HEK293 (cell line): ENCODE measurements around the gene MYO5C.
A peak's percentile ranks its signal among the peaks of the same experiment; 100 is the strongest.

Source experiments
- BCL6B ChIP-seq: fragments of 450-650 bp; formaldehyde crosslinking; IDR thresholded peaks from 2 replicates; pipeline ENCODE4 v1.5.1; 2017; ENCODE audit warnings: missing biosample characterization, missing genetic modification characterization
- CTCF ChIP-seq: fragments of 450-650 bp; formaldehyde crosslinking; IDR thresholded peaks from 2 replicates; pipeline ENCODE4 v1.5.1; 2016; ENCODE audit warnings: missing biosample characterization, missing genetic modification characterization
- GLIS2 ChIP-seq: fragments of 450-650 bp; formaldehyde crosslinking; IDR thresholded peaks from 2 replicates; pipeline ENCODE4 v1.5.1; 2016; ENCODE audit warnings: missing biosample characterization, missing genetic modification characterization
- HOXA7 ChIP-seq: sonication (generic); formaldehyde crosslinking; IDR thresholded peaks from 2 replicates; pipeline ENCODE4 v1.8.1; 2022; ENCODE audit warnings: missing genetic modification reagents, borderline replicate concordance
- KLF10 ChIP-seq: fragments of 450-650 bp; IDR thresholded peaks from 2 replicates; pipeline ENCODE4 v1.5.1; 2018; ENCODE audit warnings: missing biosample characterization, mild to moderate bottlenecking, missing genetic modification characterization
- KLF9 ChIP-seq: fragments of 450-650 bp; formaldehyde crosslinking; IDR thresholded peaks from 2 replicates; pipeline ENCODE4 v1.5.1; 2016; ENCODE audit warnings: missing biosample characterization, missing genetic modification characterization, low read depth
- MYNN ChIP-seq: fragments of 450-650 bp; formaldehyde crosslinking; IDR thresholded peaks from 2 replicates; pipeline ENCODE4 v1.5.1; 2016; ENCODE audit warnings: missing biosample characterization, missing genetic modification characterization, borderline replicate concordance
- SCRT2 ChIP-seq: fragments of 450-650 bp; formaldehyde crosslinking; IDR thresholded peaks from 2 replicates; pipeline ENCODE4 v1.5.1; 2016; ENCODE audit warnings: missing biosample characterization, missing genetic modification characterization
- SP7 ChIP-seq: fragments of 450-650 bp; formaldehyde crosslinking; IDR thresholded peaks from 2 replicates; pipeline ENCODE4 v1.5.1; 2016; ENCODE audit warnings: missing biosample characterization, missing genetic modification characterization
- TCF7L2 ChIP-seq: IDR thresholded peaks from 2 replicates; pipeline ENCODE4 v1.6.1; 2011; ENCODE audit warnings: low read depth, mild to moderate bottlenecking, inconsistent platforms, low read length, moderate library complexity, borderline replicate concordance
- ZBTB48 ChIP-seq: fragments of 450-650 bp; formaldehyde crosslinking; IDR thresholded peaks from 2 replicates; pipeline ENCODE4 v1.5.1; 2016; ENCODE audit warnings: missing biosample characterization, missing genetic modification characterization
- ZFP41 ChIP-seq: fragments of 450-650 bp; formaldehyde crosslinking; IDR thresholded peaks from 2 replicates; pipeline ENCODE4 v1.5.1; 2016; ENCODE audit warnings: missing biosample characterization, missing genetic modification characterization, borderline replicate concordance
- ZFP69B ChIP-seq: fragments of 450-650 bp; formaldehyde crosslinking; IDR thresholded peaks from 2 replicates; pipeline ENCODE4 v1.5.1; 2016; ENCODE audit warnings: missing biosample characterization, missing genetic modification characterization
- ZIC2 ChIP-seq: fragments of 450-650 bp; formaldehyde crosslinking; IDR thresholded peaks from 2 replicates; pipeline ENCODE4 v1.5.1; 2016; ENCODE audit warnings: missing biosample characterization, missing genetic modification characterization
- ZNF169 ChIP-seq: fragments of 450-650 bp; formaldehyde crosslinking; IDR thresholded peaks from 2 replicates; pipeline ENCODE4 v1.5.1; 2016; ENCODE audit warnings: missing biosample characterization, missing genetic modification characterization
- ZNF19 ChIP-seq: fragments of 450-650 bp; formaldehyde crosslinking; IDR thresholded peaks from 2 replicates; pipeline ENCODE4; 2016; ENCODE audit warnings: missing biosample characterization, missing genetic modification characterization, low read depth
- ZNF23 ChIP-seq: fragments of 450-650 bp; formaldehyde crosslinking; IDR thresholded peaks from 2 replicates; pipeline ENCODE4 v1.5.1; 2016; ENCODE audit warnings: missing biosample characterization, missing genetic modification characterization, borderline replicate concordance
- ZNF302 ChIP-seq: fragments of 450-650 bp; formaldehyde crosslinking; IDR thresholded peaks from 2 replicates; pipeline ENCODE4 v1.5.1; 2016; ENCODE audit warnings: missing biosample characterization, missing genetic modification characterization, low read depth
- ZNF341 ChIP-seq: fragments of 450-650 bp; formaldehyde crosslinking; IDR thresholded peaks from 2 replicates; pipeline ENCODE4; 2016; ENCODE audit warnings: low read depth, missing biosample characterization, missing genetic modification characterization
- ZNF473 ChIP-seq: fragments of 450-650 bp; formaldehyde crosslinking; IDR thresholded peaks from 2 replicates; pipeline ENCODE4 v1.5.1; 2017; ENCODE audit warnings: missing biosample characterization, missing genetic modification characterization
- ZNF555 ChIP-seq: fragments of 450-650 bp; formaldehyde crosslinking; conservative IDR thresholded peaks from 2 replicates; pipeline ENCODE4 v1.5.1; 2017; ENCODE audit warnings: missing biosample characterization, mild to moderate bottlenecking, missing genetic modification characterization, inconsistent platforms
- ZNF558 ChIP-seq: fragments of 450-650 bp; formaldehyde crosslinking; IDR thresholded peaks from 2 replicates; pipeline ENCODE4 v1.5.1; 2016; ENCODE audit warnings: missing biosample characterization, missing genetic modification characterization
- ZNF560 ChIP-seq: fragments of 450-650 bp; formaldehyde crosslinking; IDR thresholded peaks from 2 replicates; pipeline ENCODE4 v1.5.1; 2017; ENCODE audit warnings: missing biosample characterization, missing genetic modification characterization, borderline replicate concordance
- ZNF571 ChIP-seq: fragments of 450-650 bp; formaldehyde crosslinking; IDR thresholded peaks from 2 replicates; pipeline ENCODE4 v1.5.0; 2017; ENCODE audit warnings: missing biosample characterization, missing genetic modification characterization
- ZNF580 ChIP-seq: fragments of 450-650 bp; formaldehyde crosslinking; IDR thresholded peaks from 2 replicates; pipeline ENCODE4 v1.5.1; 2016; ENCODE audit warnings: missing biosample characterization, missing genetic modification characterization
- ZNF610 ChIP-seq: fragments of 450-650 bp; formaldehyde crosslinking; IDR thresholded peaks from 2 replicates; pipeline ENCODE4 v1.5.1; 2016; ENCODE audit warnings: missing biosample characterization, missing genetic modification characterization, borderline replicate concordance
- ZNF626 ChIP-seq: fragments of 450-650 bp; sonication (Bioruptor Pico); formaldehyde crosslinking; IDR thresholded peaks from 2 replicates; pipeline ENCODE4 v1.5.1; 2018; ENCODE audit warnings: missing biosample characterization, missing genetic modification characterization, inconsistent platforms
- ZNF792 ChIP-seq: fragments of 450-650 bp; formaldehyde crosslinking; IDR thresholded peaks from 2 replicates; pipeline ENCODE4 v1.5.1; 2016; ENCODE audit warnings: missing biosample characterization, missing genetic modification characterization
- ZNF837 ChIP-seq: fragments of 450-650 bp; formaldehyde crosslinking; IDR thresholded peaks from 2 replicates; pipeline ENCODE4 v1.5.1; 2016; ENCODE audit warnings: missing biosample characterization, missing genetic modification characterization
- TF ChIP-seq, protein P1 (sequence below): fragments of 450-650 bp; formaldehyde crosslinking; conservative IDR thresholded peaks from 2 replicates; pipeline ENCODE4 v1.5.1; 2016; ENCODE audit warnings: low read depth, missing biosample characterization, missing genetic modification characterization

MYO5C gene

GRCh38 chr15:52179278-52180195 lies 116.1 kb downstream of the MYO5C start (continued):
- TF ChIP-seq, protein P1, sequence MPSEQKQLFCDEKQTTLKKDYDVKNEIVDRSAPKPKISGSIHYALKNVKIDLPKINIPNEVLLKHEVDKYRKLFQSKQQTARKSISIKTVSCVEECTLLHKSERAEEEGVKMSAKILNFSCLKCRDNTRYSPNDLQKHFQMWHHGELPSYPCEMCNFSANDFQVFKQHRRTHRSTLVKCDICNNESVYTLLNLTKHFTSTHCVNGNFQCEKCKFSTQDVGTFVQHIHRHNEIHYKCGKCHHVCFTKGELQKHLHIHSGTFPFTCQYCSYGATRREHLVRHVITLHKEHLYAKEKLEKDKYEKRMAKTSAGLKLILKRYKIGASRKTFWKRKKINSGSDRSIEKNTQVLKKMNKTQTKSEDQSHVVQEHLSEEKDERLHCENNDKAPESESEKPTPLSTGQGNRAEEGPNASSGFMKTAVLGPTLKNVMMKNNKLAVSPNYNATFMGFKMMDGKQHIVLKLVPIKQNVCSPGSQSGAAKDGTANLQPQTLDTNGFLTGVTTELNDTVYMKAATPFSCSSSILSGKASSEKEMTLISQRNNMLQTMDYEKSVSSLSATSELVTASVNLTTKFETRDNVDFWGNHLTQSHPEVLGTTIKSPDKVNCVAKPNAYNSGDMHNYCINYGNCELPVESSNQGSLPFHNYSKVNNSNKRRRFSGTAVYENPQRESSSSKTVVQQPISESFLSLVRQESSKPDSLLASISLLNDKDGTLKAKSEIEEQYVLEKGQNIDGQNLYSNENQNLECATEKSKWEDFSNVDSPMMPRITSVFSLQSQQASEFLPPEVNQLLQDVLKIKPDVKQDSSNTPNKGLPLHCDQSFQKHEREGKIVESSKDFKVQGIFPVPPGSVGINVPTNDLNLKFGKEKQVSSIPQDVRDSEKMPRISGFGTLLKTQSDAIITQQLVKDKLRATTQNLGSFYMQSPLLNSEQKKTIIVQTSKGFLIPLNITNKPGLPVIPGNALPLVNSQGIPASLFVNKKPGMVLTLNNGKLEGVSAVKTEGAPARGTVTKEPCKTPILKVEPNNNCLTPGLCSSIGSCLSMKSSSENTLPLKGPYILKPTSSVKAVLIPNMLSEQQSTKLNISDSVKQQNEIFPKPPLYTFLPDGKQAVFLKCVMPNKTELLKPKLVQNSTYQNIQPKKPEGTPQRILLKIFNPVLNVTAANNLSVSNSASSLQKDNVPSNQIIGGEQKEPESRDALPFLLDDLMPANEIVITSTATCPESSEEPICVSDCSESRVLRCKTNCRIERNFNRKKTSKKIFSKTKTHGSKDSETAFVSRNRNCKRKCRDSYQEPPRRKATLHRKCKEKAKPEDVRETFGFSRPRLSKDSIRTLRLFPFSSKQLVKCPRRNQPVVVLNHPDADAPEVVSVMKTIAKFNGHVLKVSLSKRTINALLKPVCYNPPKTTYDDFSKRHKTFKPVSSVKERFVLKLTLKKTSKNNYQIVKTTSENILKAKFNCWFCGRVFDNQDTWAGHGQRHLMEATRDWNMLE (tag by site-specific recombination), result no peak
- TF ChIP-seq ZFP41 (tag by site-specific recombination), result no peak
- no peak for TF ChIP-seq ZBTB48
- no peak for TF ChIP-seq ZNF555
- no peak for TF ChIP-seq BCL6B (tag by site-specific recombination)
- TF ChIP-seq ZNF169 (tag by site-specific recombination), result no peak
- TF ChIP-seq KLF10, result 0 out of 2 replicates have a peak, but pooled peaks have one; percentile 13
- no peak for TF ChIP-seq CTCF (tag by site-specific recombination)
- TF ChIP-seq HOXA7, result no peak
- no peak for TF ChIP-seq ZNF558
- TF ChIP-seq ZNF560 (tag by site-specific recombination), result no peak
- no peak for TF ChIP-seq ZNF626 (tag by site-specific recombination)
- no peak for TF ChIP-seq ZNF23 (tag by site-specific recombination)
- TF ChIP-seq KLF9, result peak; percentile 18; the same call in 1 of the 2 replicates
- peak; percentile 21; the same call in 1 of the 2 replicates for TF ChIP-seq ZNF610 (tag by site-specific recombination)
- no peak for TF ChIP-seq ZNF837 (tag by site-specific recombination)
- TF ChIP-seq GLIS2, result peak; percentile 53
- TF ChIP-seq MYNN (tag by site-specific recombination), result no peak
- no peak for TF ChIP-seq ZNF19 (tag by site-specific recombination)
- no peak for TF ChIP-seq ZNF473
- TF ChIP-seq ZFP69B (tag by site-specific recombination), result no peak
- no peak for TF ChIP-seq ZNF580
- TF ChIP-seq TCF7L2, result no peak
- 0 out of 2 replicates have a peak, but pooled peaks have one; percentile 15 for TF ChIP-seq SP7 (tag by site-specific recombination)
- TF ChIP-seq ZNF302, result no peak
- TF ChIP-seq ZNF571 (tag by site-specific recombination), result no peak
- no peak; the same call in none of the 2 replicates for TF ChIP-seq ZNF341 (tag by site-specific recombination)
- TF ChIP-seq SCRT2, result no peak
- TF ChIP-seq ZIC2 (tag by site-specific recombination), result no peak
- no peak for TF ChIP-seq ZNF792 (tag by site-specific recombination)
